Mucosa of descending colon (tissue), 3 donors: ENCODE measurements around the gene GSG1L2. TPM values are rescaled to one million over a fixed set of nuclear protein-coding genes. Genes with fewer than 3 reads are reported as not detected.

Source experiments
- ATAC-seq: fragments of 200-7000 bp; cut with Tn5 transposase; one replicate; pipeline ENCODE4 v1.9.1; 2020; ENCODE audit warnings: mild to moderate bottlenecking, moderate library complexity
- DNase-seq, 3 donors: peaks; one replicate each; pipeline ENCODE4 v3.0.0-alpha.2; 2020
- H3K36me3 ChIP-seq: fragments of 200-600 bp; one replicate; pipeline ENCODE4 v1.8.0; 2021; ENCODE audit warnings: low read depth, mild to moderate bottlenecking
- H3K4me1 ChIP-seq: fragments of 200-600 bp; one replicate; pipeline ENCODE4 v1.8.0; 2021; ENCODE audit warnings: low read depth, mild to moderate bottlenecking
- H3K4me3 ChIP-seq: fragments of 200-600 bp; one replicate; pipeline ENCODE4 v1.8.0; 2021; ENCODE audit warnings: mild to moderate bottlenecking
- H3K9me3 ChIP-seq: fragments of 200-600 bp; one replicate; pipeline ENCODE4 v1.8.0; 2021; ENCODE audit warnings: mild to moderate bottlenecking
- CTCF ChIP-seq: fragments of 200-600 bp; IDR thresholded peaks from one replicate; pipeline ENCODE4 v1.8.0; 2022; ENCODE audit warnings: antibody characterized with exemption, mild to moderate bottlenecking
- intact Hi-C, 2 donors: fragments of 100-400 bp; cut with DNase I in 1 of 2; cut with micrococcal nuclease in 1 of 2; formaldehyde crosslinking; loops; one replicate each; pipeline versions ENCODE4 v1.11.0 to v1.11.1; 2022; cut with DNase I, micrococcal nuclease
- total RNA-seq, 3 donors: library from RNA; stranded (reverse); fragmentation: NEBNext Ultra II Directional in 2 of 3; extraction: Animal tissue kit (Norgen Biotek cat#: 25700) in 2 of 3; gene quantifications; one replicate each; pipeline versions ENCODE4 v1.2.1 to v1.2.4, GENCODE V29; 2021 to 2023
- donor health status: DM: no; HTN: no; CAD: no; lungs with moderate emphysema.
- donor health status: DM: no; HTN: no; CAD: no.
- donor health status: DM: no; HTN: yes; CAD: no.

The GSG1L2 gene
- total RNA-seq, 3 donors from 2014 or later, result not detected

- H3K4me1 ChIP-seq, result no peaks in the 10 kb centered on the region
- intact Hi-C loops, result no loop called here
- no peak overlapping the region for H3K4me3 ChIP-seq
- TF ChIP-seq CTCF, result no peak
- H3K36me3 ChIP-seq, result no peaks in the 10 kb centered on the region
- DNase-seq (no peak), ATAC-seq (no peak)
- H3K9me3 ChIP-seq, result no peaks in the 10 kb centered on the region
These were observed 56.6 kb downstream of the GSG1L2 start for GRCh38 chr17:9765322-9765721.

GRCh38 chr17:9763643-9764042 is 58.2 kb downstream of the GSG1L2 start:
- DNase-seq (no peak), ATAC-seq (no peak)
- Histone ChIP-seq H3K9me3 (no peaks in the 10 kb centered on the region), H3K4me1 (no peaks in the 10 kb centered on the region), H3K4me3 (no peak overlapping the region), H3K36me3 (no peaks in the 10 kb centered on the region)
- TF ChIP-seq CTCF, result no peak
- intact Hi-C loops, result no loop called here

- no peaks in the 10 kb centered on the region for H3K9me3 ChIP-seq
- DNase-seq (no peak), ATAC-seq (no peak)
- intact Hi-C loops, result no loop called here
- H3K36me3 ChIP-seq, result no peaks in the 10 kb centered on the region
- no peak for TF ChIP-seq CTCF
- H3K4me1 ChIP-seq, result no peaks in the 10 kb centered on the region
- no peak overlapping the region for H3K4me3 ChIP-seq
These were observed 61.6 kb downstream of the GSG1L2 start for GRCh38 chr17:9760266-9760665.

- Histone ChIP-seq H3K4me1 (no peaks in the 10 kb centered on the region), H3K9me3 (no peaks in the 10 kb centered on the region), H3K36me3 (no peaks in the 10 kb centered on the region), H3K4me3 (no peak overlapping the region)
- intact Hi-C loops, result no loop called here
- no peak for TF ChIP-seq CTCF
- DNase-seq (no peak), ATAC-seq (no peak)
These were observed 66.8 kb downstream of the GSG1L2 start for GRCh38 chr17:9755083-9755482.

Other genes starting within 250 kb of the GSG1L2 start
- 10 to 100 TPM; 45.1 to 62.5 (median 54.4) TPM for gene STX8, start 246.3 kb downstream of the GSG1L2 start, total RNA-seq
- not detected for gene CFAP52, start 245.4 kb downstream of the GSG1L2 start, total RNA-seq
- gene USP43, start 176.6 kb downstream of the GSG1L2 start, total RNA-seq, result 10 to 100 TPM in 2 of 3 donors, 1 to 10 TPM in 1; 7.2 to 18.4 (median 13.6) TPM
- under 1 TPM in 1 of 3 donors, not detected in 2; 0.85 TPM for gene DHRS7C, start 30.5 kb downstream of the GSG1L2 start, total RNA-seq
- gene GLP2R, start 3.8 kb upstream of the GSG1L2 start, total RNA-seq, result 10 to 100 TPM in 1 of 3 donors, 1 to 10 TPM in 2; 5.8 to 28.2 (median 7.4) TPM
- under 1 TPM in 2 of 3 donors, not detected in 1; 0.16 to 0.27 TPM for gene RCVRN, start 83.2 kb upstream of the GSG1L2 start, total RNA-seq